ENCODE results near the gene ATP5PB. TPM values are rescaled to one million over a fixed set of nuclear protein-coding genes. Genes with fewer than 3 reads are reported as not detected.

Gene ATP5PB
- total RNA-seq, 1 donor from 2014 or later: 214 TPM

DNA sequence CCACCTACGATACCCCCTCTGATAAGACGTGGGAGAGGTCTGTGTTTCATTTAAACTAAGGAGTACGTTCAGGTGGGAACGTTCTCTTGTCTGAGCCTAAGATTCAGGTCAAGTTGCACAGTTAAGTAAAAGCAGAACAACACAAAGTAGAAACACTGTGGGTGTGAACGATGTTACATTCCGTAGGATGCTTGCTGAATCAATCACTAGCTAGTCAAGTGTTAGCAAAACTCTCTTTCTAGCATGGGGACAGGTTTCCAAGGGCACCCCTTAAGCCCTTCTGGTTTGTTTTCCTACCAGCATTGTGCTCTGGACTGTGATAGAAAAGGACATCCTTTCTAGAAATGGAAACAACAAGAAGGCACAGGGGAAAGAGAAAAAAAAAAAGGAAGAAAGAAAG, 37.9 kb downstream of the ATP5PB start:
- Mint-ChIP-seq H3K27ac (no peak overlapping the region), H3K27me3 (peaks cover 3% of the 10 kb centered on the region)
- no peak for DNase-seq (ENCODE audit: low spot score, unreplicated experiment)

DNA sequence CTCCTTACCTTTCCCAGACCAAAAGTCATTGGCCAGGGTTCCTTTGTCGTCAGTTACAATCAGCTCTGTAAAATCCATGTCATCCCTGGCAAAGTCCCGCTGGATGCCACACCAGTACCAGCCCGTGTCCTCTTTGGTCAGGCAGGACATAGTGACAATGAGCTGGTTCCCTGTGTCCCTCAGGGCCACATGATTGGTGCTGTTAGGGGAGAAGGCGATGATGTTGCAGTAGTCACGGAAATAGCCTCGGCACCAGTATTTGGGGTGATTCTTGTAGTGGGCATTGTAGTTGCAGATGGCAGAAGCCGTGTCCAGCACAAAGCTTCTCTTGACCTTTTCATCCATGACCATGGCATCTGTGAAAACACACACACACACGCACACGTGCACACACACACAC, 39.4 kb downstream of the ATP5PB start:
- H3K9me3 Mint-ChIP-seq (ENCODE audit: low read depth): no peaks in the 10 kb centered on the region
- TF ChIP-seq, protein P1, sequence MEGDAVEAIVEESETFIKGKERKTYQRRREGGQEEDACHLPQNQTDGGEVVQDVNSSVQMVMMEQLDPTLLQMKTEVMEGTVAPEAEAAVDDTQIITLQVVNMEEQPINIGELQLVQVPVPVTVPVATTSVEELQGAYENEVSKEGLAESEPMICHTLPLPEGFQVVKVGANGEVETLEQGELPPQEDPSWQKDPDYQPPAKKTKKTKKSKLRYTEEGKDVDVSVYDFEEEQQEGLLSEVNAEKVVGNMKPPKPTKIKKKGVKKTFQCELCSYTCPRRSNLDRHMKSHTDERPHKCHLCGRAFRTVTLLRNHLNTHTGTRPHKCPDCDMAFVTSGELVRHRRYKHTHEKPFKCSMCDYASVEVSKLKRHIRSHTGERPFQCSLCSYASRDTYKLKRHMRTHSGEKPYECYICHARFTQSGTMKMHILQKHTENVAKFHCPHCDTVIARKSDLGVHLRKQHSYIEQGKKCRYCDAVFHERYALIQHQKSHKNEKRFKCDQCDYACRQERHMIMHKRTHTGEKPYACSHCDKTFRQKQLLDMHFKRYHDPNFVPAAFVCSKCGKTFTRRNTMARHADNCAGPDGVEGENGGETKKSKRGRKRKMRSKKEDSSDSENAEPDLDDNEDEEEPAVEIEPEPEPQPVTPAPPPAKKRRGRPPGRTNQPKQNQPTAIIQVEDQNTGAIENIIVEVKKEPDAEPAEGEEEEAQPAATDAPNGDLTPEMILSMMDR (IDR thresholded peaks at IDR 0.05; ENCODE audit: unreplicated experiment): no peak
- no peak overlapping the region for H3K4me3 Mint-ChIP-seq (ENCODE audit: low read depth)
- H3K27ac Mint-ChIP-seq: no peak overlapping the region
- DNase-seq (ENCODE audit: low spot score, unreplicated experiment): no peak
- H3K4me1 Mint-ChIP-seq (ENCODE audit: low read depth): peaks cover 6% of the 10 kb centered on the region
- peaks cover 3% of the 10 kb centered on the region for H3K27me3 Mint-ChIP-seq
- no peaks in the 10 kb centered on the region for H3K36me3 Mint-ChIP-seq (ENCODE audit: insufficient read depth)

More for the DNA sequence above, 37.9 kb downstream of the ATP5PB start:
- Mint-ChIP-seq H3K36me3 (ENCODE audit: insufficient read depth) (no peaks in the 10 kb centered on the region), H3K9me3 (ENCODE audit: low read depth) (no peaks in the 10 kb centered on the region), H3K4me3 (ENCODE audit: low read depth) (no peak overlapping the region), H3K4me1 (ENCODE audit: low read depth) (peaks cover 4% of the 10 kb centered on the region)
- TF ChIP-seq, protein P1 (IDR thresholded peaks at IDR 0.05; ENCODE audit: unreplicated experiment): no peak

DNA sequence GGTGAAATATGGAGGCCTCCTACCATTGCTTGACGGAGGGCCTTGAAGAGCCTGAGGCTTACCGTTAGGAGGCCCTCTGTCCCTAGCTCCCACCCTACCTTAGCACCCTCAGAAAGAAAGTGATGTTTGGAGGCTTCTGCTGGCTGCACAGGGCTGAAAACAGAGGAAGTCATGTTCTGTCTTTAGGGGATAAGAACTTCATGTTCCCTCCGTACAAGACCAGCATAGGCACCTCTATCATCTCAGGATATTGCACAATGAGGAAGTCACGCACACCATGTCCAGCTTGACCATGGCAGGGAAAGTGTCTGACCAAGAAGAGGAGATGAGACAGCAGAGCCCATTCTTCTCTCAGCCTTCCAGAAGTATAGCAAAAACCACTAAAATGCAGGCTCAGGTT, 40.3 kb downstream of the ATP5PB start:
- Mint-ChIP-seq H3K9me3 (ENCODE audit: low read depth) (no peaks in the 10 kb centered on the region), H3K36me3 (ENCODE audit: insufficient read depth) (no peaks in the 10 kb centered on the region), H3K4me1 (ENCODE audit: low read depth) (peaks cover 11% of the 10 kb centered on the region), H3K4me3 (ENCODE audit: low read depth) (no peak overlapping the region), H3K27me3 (peaks cover 3% of the 10 kb centered on the region), H3K27ac (no peak overlapping the region)
- TF ChIP-seq, protein P1 (IDR thresholded peaks at IDR 0.05; ENCODE audit: unreplicated experiment): no peak
- no peak for DNase-seq (ENCODE audit: low spot score, unreplicated experiment)

DNA sequence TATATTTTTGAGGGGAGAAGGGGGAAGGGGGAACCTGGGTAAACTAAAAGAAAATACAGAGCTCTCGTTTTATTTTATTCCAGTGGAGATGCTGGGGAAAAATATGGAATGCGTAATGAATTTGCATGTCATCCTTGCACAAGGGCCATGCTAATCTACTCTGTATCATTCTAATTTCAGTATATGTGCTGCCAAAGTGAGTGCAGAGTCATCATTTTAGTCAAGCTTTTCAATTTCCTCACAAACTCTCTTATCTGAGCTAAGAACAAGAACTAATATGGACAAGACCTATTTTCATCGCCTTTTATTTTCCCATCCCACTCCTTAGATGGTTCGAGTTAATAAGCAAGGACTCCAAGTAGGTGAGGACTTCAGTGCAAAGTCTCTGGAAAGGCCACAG, 41.0 kb downstream of the ATP5PB start:
- Mint-ChIP-seq H3K27ac (no peak overlapping the region), H3K9me3 (ENCODE audit: low read depth) (peaks cover 4% of the 10 kb centered on the region), H3K4me3 (ENCODE audit: low read depth) (no peak overlapping the region), H3K27me3 (peaks cover 3% of the 10 kb centered on the region), H3K4me1 (ENCODE audit: low read depth) (peaks cover 11% of the 10 kb centered on the region), H3K36me3 (ENCODE audit: insufficient read depth) (no peaks in the 10 kb centered on the region)
- TF ChIP-seq, protein P1 (IDR thresholded peaks at IDR 0.05; ENCODE audit: unreplicated experiment): no peak
- no peak for DNase-seq (ENCODE audit: low spot score, unreplicated experiment)

DNA sequence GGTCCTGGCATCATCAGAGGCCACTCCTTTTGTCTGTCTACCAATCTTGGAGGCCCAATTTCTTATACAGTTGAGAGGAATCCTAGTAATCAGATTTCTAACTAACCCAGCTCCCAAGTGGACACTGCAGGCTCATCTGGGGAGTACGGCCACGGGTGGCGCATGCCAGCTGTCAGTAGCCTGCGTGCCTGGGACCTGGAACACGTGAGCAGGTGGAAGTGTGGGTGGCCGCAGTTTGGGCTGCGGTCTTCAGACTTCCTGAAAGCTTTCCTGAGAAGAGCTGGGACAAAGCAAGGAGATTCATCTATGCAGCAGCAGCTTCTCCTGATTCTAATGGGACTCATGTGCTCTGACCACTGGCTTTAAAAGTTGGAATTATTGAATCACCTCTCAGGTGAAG, 41.8 kb downstream of the ATP5PB start:
- Mint-ChIP-seq H3K9me3 (ENCODE audit: low read depth) (peaks cover 7% of the 10 kb centered on the region), H3K36me3 (ENCODE audit: insufficient read depth) (no peaks in the 10 kb centered on the region), H3K27ac (no peak overlapping the region), H3K27me3 (peaks cover 3% of the 10 kb centered on the region), H3K4me1 (ENCODE audit: low read depth) (peaks cover 11% of the 10 kb centered on the region), H3K4me3 (ENCODE audit: low read depth) (no peak overlapping the region)
- no peak for DNase-seq (ENCODE audit: low spot score, unreplicated experiment)
- TF ChIP-seq, protein P1 (IDR thresholded peaks at IDR 0.05; ENCODE audit: unreplicated experiment): no peak

Measured in progenitor cell of endocrine pancreas (in vitro differentiated cells).